WERI-Rb-1 (cell line): Measurements from ENCODE around the gene PHGDH.

ENCODE experiments used
- DNase-seq: peaks from one replicate; pipeline ENCODE4 v3.0.0-alpha.2; 2020
- H3K27ac ChIP-seq: fragments of 250-450 bp; sonication (Bioruptor Pico); 2 replicates; pipeline ENCODE4 v1.5.1; 2020; ENCODE audit warnings: mild to moderate bottlenecking, moderate library complexity
- H3K27me3 ChIP-seq: fragments of 250-450 bp; sonication (Bioruptor Pico); 2 replicates; pipeline ENCODE4 v1.5.1; 2021; ENCODE audit warnings: mild to moderate bottlenecking, low read depth, moderate library complexity; ENCODE audit not compliant: insufficient read depth, severe bottlenecking
- H3K36me3 ChIP-seq: fragments of 250-450 bp; sonication (Bioruptor Pico); 2 replicates; pipeline ENCODE4 v1.5.1; 2020; ENCODE audit warnings: mild to moderate bottlenecking, moderate library complexity
- H3K4me3 ChIP-seq: 2 replicates; pipeline ENCODE4 v1.5.1; 2011; ENCODE audit warnings: low read depth, mild to moderate bottlenecking, control low read depth, low read length
- H3K9me3 ChIP-seq: fragments of 250-450 bp; sonication (Bioruptor Pico); 2 replicates; pipeline ENCODE4 v1.5.1; 2021; ENCODE audit warnings: mild to moderate bottlenecking, moderate library complexity; ENCODE audit not compliant: severe bottlenecking
- TF ChIP-seq, protein P1 (sequence below): IDR thresholded peaks from 2 replicates; pipeline ENCODE4 v1.5.1; 2011; ENCODE audit warnings: low read depth, mild to moderate bottlenecking, control low read depth, inconsistent platforms, low read length

PHGDH gene

DNA sequence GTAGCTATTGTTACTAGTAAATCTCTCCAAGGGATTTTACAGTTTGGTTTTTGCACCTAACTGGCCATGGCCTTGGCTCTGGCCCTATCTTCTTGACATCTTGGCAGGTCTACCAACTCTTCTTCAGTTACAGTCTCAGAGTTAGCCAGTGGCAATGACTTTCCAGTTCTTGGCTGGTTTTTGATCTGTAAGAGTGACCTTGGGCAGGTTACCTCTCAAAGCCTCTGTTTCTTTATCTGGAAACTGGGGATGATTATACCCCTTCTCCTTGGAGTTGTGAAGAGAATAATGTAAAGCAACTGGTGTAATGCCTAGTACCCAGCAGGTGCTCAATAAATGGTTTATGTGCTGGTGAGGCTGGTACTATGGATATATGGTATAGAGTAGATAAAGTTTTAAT lies 6.7 kb downstream of the PHGDH start:
- Histone ChIP-seq H3K4me3 (no peak overlapping the region), H3K36me3 (peaks cover 9% of the 10 kb centered on the region), H3K27me3 (no peaks in the 10 kb centered on the region), H3K27ac (no peak overlapping the region), H3K9me3 (no peaks in the 10 kb centered on the region)
- TF ChIP-seq, protein P1, sequence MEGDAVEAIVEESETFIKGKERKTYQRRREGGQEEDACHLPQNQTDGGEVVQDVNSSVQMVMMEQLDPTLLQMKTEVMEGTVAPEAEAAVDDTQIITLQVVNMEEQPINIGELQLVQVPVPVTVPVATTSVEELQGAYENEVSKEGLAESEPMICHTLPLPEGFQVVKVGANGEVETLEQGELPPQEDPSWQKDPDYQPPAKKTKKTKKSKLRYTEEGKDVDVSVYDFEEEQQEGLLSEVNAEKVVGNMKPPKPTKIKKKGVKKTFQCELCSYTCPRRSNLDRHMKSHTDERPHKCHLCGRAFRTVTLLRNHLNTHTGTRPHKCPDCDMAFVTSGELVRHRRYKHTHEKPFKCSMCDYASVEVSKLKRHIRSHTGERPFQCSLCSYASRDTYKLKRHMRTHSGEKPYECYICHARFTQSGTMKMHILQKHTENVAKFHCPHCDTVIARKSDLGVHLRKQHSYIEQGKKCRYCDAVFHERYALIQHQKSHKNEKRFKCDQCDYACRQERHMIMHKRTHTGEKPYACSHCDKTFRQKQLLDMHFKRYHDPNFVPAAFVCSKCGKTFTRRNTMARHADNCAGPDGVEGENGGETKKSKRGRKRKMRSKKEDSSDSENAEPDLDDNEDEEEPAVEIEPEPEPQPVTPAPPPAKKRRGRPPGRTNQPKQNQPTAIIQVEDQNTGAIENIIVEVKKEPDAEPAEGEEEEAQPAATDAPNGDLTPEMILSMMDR = no peak
- no peak for DNase-seq

GRCh38 chr1:119718972-119719371 lies 7.2 kb downstream of the PHGDH start:
- TF ChIP-seq, protein P1 = no peak
- no peak overlapping the region for H3K27ac ChIP-seq
- H3K9me3 ChIP-seq = no peaks in the 10 kb centered on the region
- H3K4me3 ChIP-seq = no peak overlapping the region
- no peaks in the 10 kb centered on the region for H3K27me3 ChIP-seq
- no peak for DNase-seq
- peaks cover 9% of the 10 kb centered on the region for H3K36me3 ChIP-seq

DNA sequence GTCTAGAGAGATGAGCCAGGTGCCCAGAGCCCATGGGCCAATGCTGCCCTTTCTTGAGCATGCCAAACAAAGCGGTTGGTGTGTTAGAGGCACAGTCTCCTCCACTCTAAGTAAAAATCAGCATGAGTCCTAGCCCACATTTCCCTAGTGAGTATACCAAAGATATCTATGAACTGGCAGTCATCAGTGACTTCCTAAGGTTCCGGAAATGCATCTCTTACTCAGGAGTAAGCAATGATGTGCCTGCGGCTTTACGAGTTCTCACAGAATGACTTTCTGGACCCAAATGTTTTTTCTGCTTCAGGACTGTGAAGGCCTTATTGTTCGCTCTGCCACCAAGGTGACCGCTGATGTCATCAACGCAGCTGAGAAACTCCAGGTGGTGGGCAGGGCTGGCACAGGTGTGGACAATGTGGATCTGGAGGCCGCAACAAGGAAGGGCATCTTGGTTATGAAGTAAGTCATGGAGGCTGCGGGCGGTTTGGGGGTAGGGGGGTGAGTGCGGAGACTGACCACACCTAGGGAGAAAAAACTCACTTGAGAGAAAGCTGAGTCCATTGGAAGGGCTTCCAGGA lies 9.2 kb downstream of the PHGDH start:
- peaks cover 18% of the 10 kb centered on the region for H3K36me3 ChIP-seq
- no peaks in the 10 kb centered on the region for H3K27me3 ChIP-seq
- DNase-seq = no peak
- TF ChIP-seq, protein P1 = no peak
- no peak overlapping the region for H3K27ac ChIP-seq
- H3K9me3 ChIP-seq = no peaks in the 10 kb centered on the region
- no peak overlapping the region for H3K4me3 ChIP-seq

GRCh38 chr1:119721896-119722295 lies 10.2 kb downstream of the PHGDH start:
- Histone ChIP-seq H3K36me3 (peaks cover 23% of the 10 kb centered on the region), H3K4me3 (no peak overlapping the region), H3K27me3 (no peaks in the 10 kb centered on the region), H3K9me3 (no peaks in the 10 kb centered on the region), H3K27ac (no peak overlapping the region)
- TF ChIP-seq, protein P1 = no peak
- DNase-seq = no peak

DNA sequence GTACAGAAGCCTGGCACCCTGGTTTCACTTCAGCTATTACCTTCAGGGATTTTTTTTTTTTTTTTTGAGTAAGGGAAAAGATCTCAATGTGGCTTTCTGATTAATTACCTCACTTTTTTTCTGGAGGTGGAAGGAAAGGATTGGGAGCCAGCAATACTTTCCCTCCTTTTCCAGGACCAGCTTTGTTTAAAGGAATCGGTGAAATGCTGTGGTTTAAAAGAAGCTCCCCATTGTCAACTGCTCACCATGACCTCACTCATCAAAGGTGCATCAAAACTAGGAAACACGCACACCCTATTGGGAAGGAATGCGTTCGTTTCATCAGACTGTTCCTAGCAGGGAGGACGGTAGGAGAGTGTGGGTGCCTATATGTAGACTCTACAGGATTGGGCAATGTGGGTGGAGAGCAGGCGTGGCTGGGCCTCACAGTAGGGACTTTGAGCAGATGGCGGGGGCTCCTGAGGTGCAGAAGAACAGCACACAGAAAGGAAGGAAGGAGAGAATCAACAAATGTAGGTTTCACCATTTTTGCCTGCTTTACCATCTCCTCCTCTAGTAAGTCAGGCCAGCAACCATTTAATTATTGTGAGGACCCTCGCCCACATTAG lies 13.0 kb downstream of the PHGDH start:
- no peak overlapping the region for H3K4me3 ChIP-seq
- H3K27me3 ChIP-seq = no peaks in the 10 kb centered on the region
- no peak for DNase-seq
- no peak overlapping the region for H3K27ac ChIP-seq
- peaks cover 35% of the 10 kb centered on the region for H3K36me3 ChIP-seq
- no peaks in the 10 kb centered on the region for H3K9me3 ChIP-seq
- TF ChIP-seq, protein P1 = no peak

DNA sequence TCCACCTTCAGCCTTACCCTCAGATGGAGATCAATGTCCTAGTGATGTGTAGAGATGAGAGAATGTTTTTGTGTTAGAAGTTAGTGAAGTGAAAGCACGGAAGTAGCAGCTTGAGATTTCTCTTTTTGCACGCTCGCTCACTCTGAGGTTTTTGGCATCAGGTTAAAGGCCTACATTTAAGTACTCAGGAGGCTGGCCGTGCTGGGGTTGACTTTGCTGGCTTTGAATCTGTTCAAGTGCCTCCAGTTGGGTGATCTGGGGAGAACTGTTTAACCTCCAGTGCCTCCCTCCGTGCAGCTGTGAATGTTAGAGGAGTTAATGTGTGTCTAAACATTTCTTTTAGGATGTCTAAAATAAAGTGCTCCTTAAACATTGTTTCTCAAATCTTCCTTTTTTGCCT lies 13.9 kb downstream of the PHGDH start:
- H3K27ac ChIP-seq = no peak overlapping the region
- H3K36me3 ChIP-seq = peaks cover 42% of the 10 kb centered on the region
- TF ChIP-seq, protein P1 = no peak
- H3K27me3 ChIP-seq = no peaks in the 10 kb centered on the region
- DNase-seq = no peak
- no peak overlapping the region for H3K4me3 ChIP-seq
- H3K9me3 ChIP-seq = no peaks in the 10 kb centered on the region
